C4-2B (cell line): ENCODE data around the gene ZDHHC18.

Experiments used
- CTCF ChIP-seq: fragments of 450-650 bp; conservative IDR thresholded peaks from 2 replicates; pipeline ENCODE4 v1.5.1; 2017; ENCODE audit warnings: mild to moderate bottlenecking
- ZFX ChIP-seq: fragments of 450-650 bp; IDR thresholded peaks from 2 replicates; pipeline ENCODE4 v1.6.1; 2017

GRCh38 chr1:26789612-26789865, 36.9 kb upstream of the ZDHHC18 start:
- TF ChIP-seq CTCF (no peak), ZFX (no peak)
